HepG2 (cell line): ENCODE results near the gene TFDP1. TPM values are rescaled to one million over a fixed set of nuclear protein-coding genes. Genes with fewer than 3 reads are reported as not detected.

Experiments used
- BRCA1 ChIP-seq: sonication (generic); formaldehyde crosslinking; IDR thresholded peaks from 2 replicates; pipeline ENCODE4 v1.4.0; 2020; ENCODE audit warnings: missing genetic modification reagents
- CBX1 ChIP-seq: IDR thresholded peaks from one replicate; pipeline ENCODE4 v1.6.1; 2016; ENCODE audit warnings: antibody characterized with exemption, low read depth
- CREB1 ChIP-seq, 2 experiments: fragments of 450-650 bp in 1 of 2; IDR thresholded peaks; 2 replicates each; pipeline ENCODE4 v1.6.1; 2016 to 2017; ENCODE audit warnings: control low read depth in 1 of 2, mild to moderate bottlenecking in 1 of 2, missing compliant biosample characterization in 1 of 2, missing genetic modification characterization in 1 of 2
- GTF3A ChIP-seq: sonication (generic); formaldehyde crosslinking; conservative IDR thresholded peaks from 2 replicates; pipeline ENCODE4 v1.4.0; 2020; ENCODE audit warnings: mild to moderate bottlenecking, missing genetic modification reagents
- HOXA7 ChIP-seq: sonication (generic); formaldehyde crosslinking; IDR thresholded peaks from 2 replicates; pipeline ENCODE4 v1.8.1; 2022; ENCODE audit warnings: mild to moderate bottlenecking, missing genetic modification reagents, moderate library complexity
- PAF1 ChIP-seq: IDR thresholded peaks from 2 replicates; pipeline ENCODE4 v1.6.1; 2016; ENCODE audit warnings: missing genetic modification reagents, missing compliant biosample characterization
- POLR2A ChIP-seq, 2 experiments: IDR thresholded peaks; 2 replicates each; pipeline ENCODE4 v1.6.1; 2011; ENCODE audit warnings: low read depth in 2 of 2, low read length in 2 of 2, mild to moderate bottlenecking in 1 of 2, moderate library complexity in 1 of 2; ENCODE audit not compliant: insufficient read depth in 1 of 2
- REXO4 ChIP-seq: sonication (generic); formaldehyde crosslinking; IDR thresholded peaks from 2 replicates; pipeline ENCODE4 v1.8.0; 2022; ENCODE audit warnings: missing genetic modification reagents, mild to moderate bottlenecking, borderline replicate concordance
- ZBTB21 ChIP-seq: sonication (generic); formaldehyde crosslinking; IDR thresholded peaks from 2 replicates; pipeline ENCODE4 v1.4.0; 2020; ENCODE audit warnings: missing genetic modification reagents
- ZFYVE20 ChIP-seq: sonication (generic); formaldehyde crosslinking; IDR thresholded peaks from 2 replicates; pipeline ENCODE4 v1.8.0; 2023; ENCODE audit warnings: low read depth, mild to moderate bottlenecking, moderate library complexity, missing genetic modification reagents, borderline replicate concordance
- ZNF17 ChIP-seq: sonication (generic); formaldehyde crosslinking; IDR thresholded peaks from 2 replicates; pipeline ENCODE4 v1.5.0; 2020; ENCODE audit warnings: mild to moderate bottlenecking, missing genetic modification reagents
- ZNF430 ChIP-seq: sonication (generic); formaldehyde crosslinking; IDR thresholded peaks from 2 replicates; pipeline ENCODE4 v1.9.0; 2021; ENCODE audit warnings: mild to moderate bottlenecking, missing genetic modification reagents
- ZNF577 ChIP-seq: sonication (generic); formaldehyde crosslinking; IDR thresholded peaks from 2 replicates; pipeline ENCODE4 v1.4.0; 2020; ENCODE audit warnings: mild to moderate bottlenecking, low read depth, missing genetic modification reagents, borderline replicate concordance
- ZNF777 ChIP-seq: sonication (generic); formaldehyde crosslinking; IDR thresholded peaks from 2 replicates; pipeline ENCODE4 v1.4.0; 2020; ENCODE audit warnings: missing genetic modification reagents
- ZNF816 ChIP-seq: sonication (generic); formaldehyde crosslinking; IDR thresholded peaks from 2 replicates; pipeline ENCODE4 v1.8.0; 2022; ENCODE audit warnings: missing genetic modification reagents, mild to moderate bottlenecking, borderline replicate concordance
- polyA plus RNA-seq, 8 experiments: library from polyadenylated mRNA; depleted of rRNA in 3 of 8; stranded (reverse) in 7 of 8; unstranded in 1 of 8; fragments of >200 nt; fragmentation: Illumina TruSeq in 4 of 8; extraction: Trizol in 4 of 8; gene quantifications; 2 replicates each; pipeline versions ENCODE4 v1.2.1 to v1.2.3, GENCODE V29; 2011 to 2016; ENCODE audit warnings: low read depth in 4 of 8, missing spikeins in 1 of 8, mixed read lengths in 1 of 8; ENCODE audit not compliant: insufficient read depth in 1 of 8
- total RNA-seq, 5 experiments: library from RNA; depleted of rRNA; stranded (reverse); fragments of >200 nt; fragmentation: Illumina TruSeq; extraction: Trizol; gene quantifications; 2 replicates each; pipeline ENCODE4 v1.2.3, GENCODE V29; 2016; ENCODE audit warnings: low read depth in 1 of 5
- TF ChIP-seq, protein P1 (sequence below): IDR thresholded peaks from 2 replicates; pipeline ENCODE4 v1.6.1; 2016; ENCODE audit warnings: missing biosample characterization, missing genetic modification reagents, low read depth
- TF ChIP-seq, protein P2 (sequence below): sonication (generic); formaldehyde crosslinking; IDR thresholded peaks from 2 replicates; pipeline ENCODE4 v1.8.0; 2022; ENCODE audit warnings: mild to moderate bottlenecking, missing genetic modification reagents, moderate library complexity
- TF ChIP-seq, protein P3 (sequence below): sonication (generic); formaldehyde crosslinking; conservative IDR thresholded peaks from 2 replicates; pipeline ENCODE4 v1.8.0; 2022; ENCODE audit warnings: missing genetic modification reagents
- TF ChIP-seq, protein P4 (sequence below): sonication (generic); formaldehyde crosslinking; IDR thresholded peaks from 2 replicates; pipeline ENCODE4 v1.5.0; 2020; ENCODE audit warnings: missing genetic modification reagents
- TF ChIP-seq, protein P5 (sequence below): sonication (generic); formaldehyde crosslinking; IDR thresholded peaks from 2 replicates; pipeline ENCODE4 v1.8.0; 2022; ENCODE audit warnings: missing genetic modification reagents, mild to moderate bottlenecking, inconsistent platforms, borderline replicate concordance
- TF ChIP-seq, protein P6 (sequence below): sonication (generic); formaldehyde crosslinking; IDR thresholded peaks from 2 replicates; pipeline ENCODE4 v1.8.0; 2022; ENCODE audit warnings: low read depth, missing genetic modification reagents
- TF ChIP-seq, protein P7 (sequence below): sonication (generic); formaldehyde crosslinking; IDR thresholded peaks from 2 replicates; pipeline ENCODE4 v1.4.0; 2020; ENCODE audit warnings: mild to moderate bottlenecking, missing genetic modification reagents

TFDP1 gene
- total and polyA plus RNA-seq, 2 of the 13 experiments (the other 11 are each of a cell fraction or from before 2014, with no cell fraction given), result 38.0 to 84.2 TPM

DNA sequence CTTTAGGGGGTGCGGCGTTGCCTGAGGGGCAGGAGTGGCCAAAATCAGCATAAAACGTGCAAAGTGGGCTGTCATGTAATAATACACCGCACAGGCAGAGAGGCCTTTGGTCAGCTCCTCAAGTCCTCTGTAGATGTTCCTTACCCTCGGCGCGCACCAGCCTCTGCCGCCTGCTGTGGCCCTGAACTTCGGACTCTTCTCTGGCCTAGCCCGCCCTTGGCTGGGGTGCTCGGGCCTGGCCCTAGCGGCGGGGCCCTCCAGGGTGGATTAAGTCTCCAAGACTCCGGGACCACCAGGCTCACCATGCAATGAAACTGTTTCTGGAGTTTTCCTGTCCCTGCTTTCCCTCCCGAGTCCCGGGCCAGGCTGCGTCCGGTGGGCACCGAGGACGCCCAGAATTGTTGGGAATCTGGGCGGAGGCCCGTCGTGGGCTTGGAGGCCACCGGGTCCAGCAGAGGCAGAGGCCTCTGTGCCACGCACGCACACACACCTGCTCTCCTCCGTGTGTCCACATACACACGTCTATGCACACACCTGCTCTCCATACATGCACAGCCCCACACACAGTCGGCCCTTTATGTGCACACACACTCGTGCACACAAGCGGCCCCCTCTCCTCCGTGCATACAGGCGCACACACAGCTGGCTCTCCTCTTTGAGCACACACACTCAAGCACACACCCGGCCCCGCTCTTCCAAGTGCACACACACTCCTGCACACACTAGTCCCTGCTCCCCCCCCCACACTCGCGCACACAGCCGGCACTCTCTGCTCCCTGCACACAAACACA is 1.5 kb upstream of the TFDP1 start (continued):
- TF ChIP-seq, protein P1, sequence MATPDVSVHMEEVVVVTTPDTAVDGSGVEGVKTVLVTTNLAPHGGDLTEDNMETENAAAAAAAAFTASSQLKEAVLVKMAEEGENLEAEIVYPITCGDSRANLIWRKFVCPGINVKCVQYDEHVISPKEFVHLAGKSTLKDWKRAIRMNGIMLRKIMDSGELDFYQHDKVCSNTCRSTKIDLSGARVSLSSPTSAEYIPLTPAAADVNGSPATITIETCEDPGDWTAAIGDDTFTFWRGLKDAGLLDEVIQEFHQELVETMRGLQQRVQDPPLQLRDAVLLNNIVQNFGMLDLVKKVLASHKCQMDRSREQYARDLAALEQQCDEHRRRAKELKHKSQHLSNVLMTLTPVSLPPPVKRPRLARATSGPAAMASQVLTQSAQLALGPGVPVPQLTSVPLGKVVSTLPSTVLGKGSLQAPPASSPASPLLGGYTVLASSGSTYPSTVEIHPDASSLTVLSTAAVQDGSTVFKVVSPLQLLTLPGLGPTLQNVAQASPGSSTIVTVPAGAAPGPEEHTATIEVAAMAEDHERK, result no peak
- no peak for TF ChIP-seq GTF3A (CRISPR knock-in tag)
- TF ChIP-seq ZNF777 (CRISPR knock-in tag), result no peak; the same call in 1 of the 2 replicates
- no peak for TF ChIP-seq ZFYVE20 (CRISPR knock-in tag)
- TF ChIP-seq ZNF17 (CRISPR knock-in tag), result no peak
- TF ChIP-seq ZBTB21 (CRISPR knock-in tag), result no peak
- no peak for TF ChIP-seq CBX1
- peak in 1 of 2 experiments; percentile 49; a peak in 3 of 4 replicates for TF ChIP-seq POLR2A (IDR thresholded peaks at IDR 0.05; ENCODE audit: insufficient read depth in 1 of 2, low read depth in 2 of 2, low read length in 2 of 2)
- no peak for TF ChIP-seq REXO4 (CRISPR knock-in tag)
- TF ChIP-seq ZNF816 (CRISPR knock-in tag), result no peak
- no peak for TF ChIP-seq PAF1 (CRISPR knock-in tag)
- TF ChIP-seq, protein P2, sequence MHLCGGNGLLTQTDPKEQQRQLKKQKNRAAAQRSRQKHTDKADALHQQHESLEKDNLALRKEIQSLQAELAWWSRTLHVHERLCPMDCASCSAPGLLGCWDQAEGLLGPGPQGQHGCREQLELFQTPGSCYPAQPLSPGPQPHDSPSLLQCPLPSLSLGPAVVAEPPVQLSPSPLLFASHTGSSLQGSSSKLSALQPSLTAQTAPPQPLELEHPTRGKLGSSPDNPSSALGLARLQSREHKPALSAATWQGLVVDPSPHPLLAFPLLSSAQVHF (CRISPR knock-in tag), result no peak
- TF ChIP-seq BRCA1, result no peak
- TF ChIP-seq, protein P3, sequence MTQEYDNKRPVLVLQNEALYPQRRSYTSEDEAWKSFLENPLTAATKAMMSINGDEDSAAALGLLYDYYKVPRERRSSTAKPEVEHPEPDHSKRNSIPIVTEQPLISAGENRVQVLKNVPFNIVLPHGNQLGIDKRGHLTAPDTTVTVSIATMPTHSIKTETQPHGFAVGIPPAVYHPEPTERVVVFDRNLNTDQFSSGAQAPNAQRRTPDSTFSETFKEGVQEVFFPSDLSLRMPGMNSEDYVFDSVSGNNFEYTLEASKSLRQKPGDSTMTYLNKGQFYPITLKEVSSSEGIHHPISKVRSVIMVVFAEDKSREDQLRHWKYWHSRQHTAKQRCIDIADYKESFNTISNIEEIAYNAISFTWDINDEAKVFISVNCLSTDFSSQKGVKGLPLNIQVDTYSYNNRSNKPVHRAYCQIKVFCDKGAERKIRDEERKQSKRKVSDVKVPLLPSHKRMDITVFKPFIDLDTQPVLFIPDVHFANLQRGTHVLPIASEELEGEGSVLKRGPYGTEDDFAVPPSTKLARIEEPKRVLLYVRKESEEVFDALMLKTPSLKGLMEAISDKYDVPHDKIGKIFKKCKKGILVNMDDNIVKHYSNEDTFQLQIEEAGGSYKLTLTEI, result no peak
- no peak for TF ChIP-seq ZNF430 (CRISPR knock-in tag)
- TF ChIP-seq, protein P4, sequence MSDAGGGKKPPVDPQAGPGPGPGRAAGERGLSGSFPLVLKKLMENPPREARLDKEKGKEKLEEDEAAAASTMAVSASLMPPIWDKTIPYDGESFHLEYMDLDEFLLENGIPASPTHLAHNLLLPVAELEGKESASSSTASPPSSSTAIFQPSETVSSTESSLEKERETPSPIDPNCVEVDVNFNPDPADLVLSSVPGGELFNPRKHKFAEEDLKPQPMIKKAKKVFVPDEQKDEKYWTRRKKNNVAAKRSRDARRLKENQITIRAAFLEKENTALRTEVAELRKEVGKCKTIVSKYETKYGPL (CRISPR knock-in tag), result no peak
- TF ChIP-seq ZNF577 (CRISPR knock-in tag), result no peak
- TF ChIP-seq CREB1 (IDR thresholded peaks at IDR 0.05), result no peak
- no peak for TF ChIP-seq CREB1 (CRISPR knock-in tag; IDR thresholded peaks at IDR 0.05)
- TF ChIP-seq, protein P5, sequence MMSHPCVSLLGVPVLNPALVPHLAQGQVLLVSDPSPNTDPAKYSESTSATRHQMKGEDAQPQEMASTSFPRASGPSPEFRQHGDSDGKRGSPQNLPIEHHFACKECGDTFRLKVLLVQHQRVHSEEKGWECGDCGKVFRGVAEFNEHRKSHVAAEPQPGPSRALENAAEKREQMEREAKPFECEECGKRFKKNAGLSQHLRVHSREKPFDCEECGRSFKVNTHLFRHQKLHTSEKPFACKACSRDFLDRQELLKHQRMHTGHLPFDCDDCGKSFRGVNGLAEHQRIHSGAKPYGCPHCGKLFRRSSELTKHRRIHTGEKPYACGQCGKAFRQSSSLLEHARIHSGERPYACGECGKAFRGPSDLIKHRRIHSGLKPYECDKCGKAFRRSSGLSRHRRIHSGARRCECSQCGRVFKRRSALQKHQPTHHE (CRISPR knock-in tag), result no peak
- TF ChIP-seq, protein P6, sequence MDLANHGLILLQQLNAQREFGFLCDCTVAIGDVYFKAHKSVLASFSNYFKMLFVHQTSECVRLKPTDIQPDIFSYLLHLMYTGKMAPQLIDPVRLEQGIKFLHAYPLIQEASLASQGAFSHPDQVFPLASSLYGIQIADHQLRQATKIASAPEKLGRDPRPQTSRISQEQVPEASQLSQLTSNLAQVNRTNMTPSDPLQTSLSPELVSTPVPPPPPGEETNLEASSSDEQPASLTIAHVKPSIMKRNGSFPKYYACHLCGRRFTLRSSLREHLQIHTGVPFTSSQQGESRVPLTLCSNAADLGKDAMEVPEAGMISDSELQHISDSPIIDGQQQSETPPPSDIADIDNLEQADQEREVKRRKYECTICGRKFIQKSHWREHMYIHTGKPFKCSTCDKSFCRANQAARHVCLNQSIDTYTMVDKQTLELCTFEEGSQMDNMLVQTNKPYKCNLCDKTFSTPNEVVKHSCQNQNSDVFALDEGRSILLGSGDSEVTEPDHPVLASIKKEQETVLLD (CRISPR knock-in tag), result no peak
- TF ChIP-seq, protein P7, sequence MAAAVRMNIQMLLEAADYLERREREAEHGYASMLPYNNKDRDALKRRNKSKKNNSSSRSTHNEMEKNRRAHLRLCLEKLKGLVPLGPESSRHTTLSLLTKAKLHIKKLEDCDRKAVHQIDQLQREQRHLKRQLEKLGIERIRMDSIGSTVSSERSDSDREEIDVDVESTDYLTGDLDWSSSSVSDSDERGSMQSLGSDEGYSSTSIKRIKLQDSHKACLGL, result peak; percentile 28; the same call in 1 of the 2 replicates
- TF ChIP-seq HOXA7 (CRISPR knock-in tag), result no peak
